Prostate gland (tissue), 2 donors: ENCODE data around the gene DYNC1I1. TPM values are rescaled to one million over a fixed set of nuclear protein-coding genes. Genes with fewer than 3 reads are reported as not detected.

Source experiments
- DNase-seq: peaks from one replicate; pipeline ENCODE4 v3.0.0-alpha.2; 2019; ENCODE audit warnings: low spot score
- H3K27ac ChIP-seq, 2 donors: fragments of 200-600 bp; sonication (generic); 2 replicates each; pipeline ENCODE4 v1.5.1; 2017 to 2019
- H3K27me3 ChIP-seq: fragments of 200-600 bp; sonication (generic); replicated peaks from 2 replicates; pipeline ENCODE4 v1.5.1; 2019; ENCODE audit not compliant: insufficient read depth
- H3K36me3 ChIP-seq, 2 donors: fragments of 200-600 bp; sonication (generic); 1 replicate in 1 of 2; 2 replicates in 1 of 2; pipeline versions ENCODE4 v1.5.1 to v1.8.1; 2017 to 2019
- H3K4me1 ChIP-seq: fragments of 200-600 bp; sonication (generic); replicated peaks from 2 replicates; pipeline ENCODE4 v1.5.1; 2019
- H3K4me3 ChIP-seq, 2 donors: fragments of 200-600 bp; sonication (generic); 2 replicates each; pipeline ENCODE4 v1.5.1; 2017 to 2019
- H3K9me3 ChIP-seq: fragments of 200-600 bp; sonication (generic); 2 replicates; pipeline ENCODE4 v1.5.1; 2017
- CTCF ChIP-seq, 4 experiments: fragments of 200-600 bp in 2 of 4; fragments of 450-650 bp in 2 of 4; sonication (generic) in 2 of 4; IDR thresholded peaks; 1 replicate in 3 of 4; 2 replicates in 1 of 4; pipeline ENCODE4 v1.5.1; 2016 to 2019; ENCODE audit warnings: antibody characterized with exemption in 4 of 4, mild to moderate bottlenecking in 2 of 4, moderate library complexity in 2 of 4
- POLR2A ChIP-seq: fragments of 450-650 bp; IDR thresholded peaks from one replicate; pipeline ENCODE4 v1.6.1; 2016; ENCODE audit warnings: antibody characterized with exemption, mild to moderate bottlenecking
- POLR2AphosphoS5 ChIP-seq: sonication (generic); formaldehyde crosslinking; IDR thresholded peaks from one replicate; pipeline ENCODE4 v1.6.1; 2017; ENCODE audit warnings: antibody characterized with exemption
- WGBS: methylation state at CpG from one replicate; pipeline ENCODE4 v1.1.5; 2018; 5-methylcytosine and 5-hydroxymethylcytosine counted together
- intact Hi-C: fragments of 100-400 bp; cut with DNase I; formaldehyde crosslinking; loops from one replicate; pipeline ENCODE4 v1.14.2; 2022
- total RNA-seq, 2 donors: library from RNA; depleted of rRNA; stranded (reverse); fragments of >200 nt; gene quantifications; one replicate each; pipeline ENCODE4 v1.1.0, GENCODE V29; 2016

DYNC1I1 gene
- total RNA-seq, 2 donors from 2014 or later: 4.4 to 5.1 TPM

GRCh38 chr7:95755277-95755934 is 16.9 kb upstream of the DYNC1I1 start:
- Histone ChIP-seq H3K27ac (no peak overlapping the region), H3K4me1 (no peaks in the 10 kb centered on the region), H3K9me3 (no peaks in the 10 kb centered on the region), H3K36me3 (no peaks in the 10 kb centered on the region), H3K4me3 (no peak overlapping the region), H3K27me3 (no peaks in the 10 kb centered on the region)
- 90% methylated on average over 6 of the region's 6 CpGs for WGBS
- no peak for DNase-seq
- intact Hi-C loops: no loop called here
- TF ChIP-seq POLR2AphosphoS5 (no peak), POLR2A (no peak), CTCF (IDR thresholded peaks at IDR 0.05) (no peak)

GRCh38 chr7:95758187-95758586 is 14.2 kb upstream of the DYNC1I1 start:
- no peaks in the 10 kb centered on the region for H3K27me3 ChIP-seq
- H3K4me3 ChIP-seq: no peak overlapping the region
- intact Hi-C loops: no loop called here
- no peak for TF ChIP-seq POLR2AphosphoS5
- no peak for TF ChIP-seq POLR2A
- H3K4me1 ChIP-seq: no peaks in the 10 kb centered on the region
- no peaks in the 10 kb centered on the region for H3K36me3 ChIP-seq
- H3K9me3 ChIP-seq: no peaks in the 10 kb centered on the region
- no peak for DNase-seq
- H3K27ac ChIP-seq: no peak overlapping the region
- 44% methylated on average over 3 of the region's 3 CpGs for WGBS

GRCh38 chr7:95766086-95766485 is 6.3 kb upstream of the DYNC1I1 start:
- DNase-seq: no peak

GRCh38 chr7:95766657-95767056 is 5.7 kb upstream of the DYNC1I1 start:
- Histone ChIP-seq H3K9me3 (no peaks in the 10 kb centered on the region), H3K4me3 (no peak overlapping the region), H3K27me3 (no peaks in the 10 kb centered on the region), H3K4me1 (no peaks in the 10 kb centered on the region), H3K27ac (no peak overlapping the region), H3K36me3 (no peaks in the 10 kb centered on the region)
- intact Hi-C loops: no loop called here
- TF ChIP-seq CTCF (IDR thresholded peaks at IDR 0.05): no peak
- no peak for TF ChIP-seq POLR2AphosphoS5
- TF ChIP-seq POLR2A: no peak
- 84% methylated on average over 1 of the region's 1 CpG for WGBS
- DNase-seq: no peak

More at GRCh38 chr7:95766086-95766485, 6.3 kb upstream of the DYNC1I1 start:
- intact Hi-C loops: no loop called here
- no peak for TF ChIP-seq POLR2A
- no peak for TF ChIP-seq POLR2AphosphoS5
- no peak for TF ChIP-seq CTCF (IDR thresholded peaks at IDR 0.05)
- H3K9me3 ChIP-seq: no peaks in the 10 kb centered on the region
- no peaks in the 10 kb centered on the region for H3K36me3 ChIP-seq
- no peak overlapping the region for H3K4me3 ChIP-seq
- H3K4me1 ChIP-seq: no peaks in the 10 kb centered on the region
- 95% methylated on average over 2 of the region's 2 CpGs for WGBS
- no peak overlapping the region for H3K27ac ChIP-seq
- H3K27me3 ChIP-seq: no peaks in the 10 kb centered on the region

- peak overlapping the region; percentile 55 to 58 for H3K4me3 ChIP-seq
- peak overlapping the region; percentile 57 to 64 for H3K27ac ChIP-seq
- intact Hi-C loops: no loop called here
- H3K36me3 ChIP-seq: no peaks in the 10 kb centered on the region
- DNase-seq: peak; percentile 46
- H3K4me1 ChIP-seq: no peaks in the 10 kb centered on the region
- H3K9me3 ChIP-seq: no peaks in the 10 kb centered on the region
- 6% methylated on average over 43 of the region's 45 CpGs for WGBS
- TF ChIP-seq POLR2AphosphoS5 (peak; percentile 75), POLR2A (no peak)
- H3K27me3 ChIP-seq: no peaks in the 10 kb centered on the region
These were observed 622 bp downstream of the DYNC1I1 start for GRCh38 chr7:95772771-95773581.
